B cell (primary cell): ENCODE measurements around the gene CYP2A6. TPM values are rescaled to one million over a fixed set of nuclear protein-coding genes. Genes with fewer than 3 reads are reported as not detected.

Experiments
- ATAC-seq: fragments of 200-7000 bp; cut with Tn5 transposase; one replicate; pipeline ENCODE4 v1.10.0; 2021; ENCODE audit warnings: low read depth, mild to moderate bottlenecking, moderate number of reproducible peaks, moderate library complexity
- CTCF ChIA-PET: fragments of 350-600 bp; sonication (Branson Sonifier 250); formaldehyde crosslinking; loops from one replicate; lab custom pipeline; 2021; ENCODE audit warnings: antibody characterized with exemption, inconsistent platforms; lab: Charles Lee
- POLR2A ChIA-PET: fragments of 350-600 bp; sonication (Branson Sonifier 250); formaldehyde crosslinking; loops from one replicate; lab custom pipeline; 2021; ENCODE audit warnings: antibody characterized with exemption; lab: Charles Lee
- DNase-seq: peaks from one replicate; pipeline ENCODE4 v3.0.0; 2013
- H2AFZ ChIP-seq: 2 replicates; pipeline ENCODE4 v1.6.1; 2012; ENCODE audit warnings: mild to moderate bottlenecking, low read depth, low read length; ENCODE audit not compliant: insufficient read depth, poor library complexity, severe bottlenecking
- H3K27ac ChIP-seq, 2 donors: 1 replicate in 1 of 2; 2 replicates in 1 of 2; pipeline ENCODE4 v1.5.1; 2012 to 2013; ENCODE audit warnings: low read length in 2 of 2, mild to moderate bottlenecking in 2 of 2, moderate library complexity in 1 of 2
- H3K27me3 ChIP-seq, 4 experiments: fragments of 200-600 bp in 1 of 4; sonication (generic) in 1 of 4; replicated peaks in 1 of 4; 1 replicate in 2 of 4; 2 replicates in 2 of 4; pipeline versions ENCODE4 v1.6.1 to v1.7.0; 2013 to 2016; ENCODE audit warnings: low read length in 3 of 4, mild to moderate bottlenecking in 2 of 4, mixed read lengths in 1 of 4, moderate library complexity in 1 of 4; ENCODE audit not compliant: insufficient read depth in 4 of 4, control insufficient read depth in 3 of 4; ENCODE audit errors: control extremely low read depth in 1 of 4
- H3K36me3 ChIP-seq, 2 experiments: replicated peaks in 1 of 2; 1 replicate in 1 of 2; 2 replicates in 1 of 2; pipeline versions ENCODE4 v1.6.1 to v1.7.1; 2013; ENCODE audit warnings: low read length in 1 of 2; ENCODE audit not compliant: insufficient read depth in 2 of 2, control insufficient read depth in 1 of 2; ENCODE audit errors: control extremely low read depth in 1 of 2, extremely low read depth in 1 of 2
- H3K4me1 ChIP-seq, 2 donors: fragments of 200-600 bp in 1 of 2; sonication (generic) in 1 of 2; 1 replicate in 1 of 2; 2 replicates in 1 of 2; pipeline versions ENCODE4 v1.5.1 to v1.6.1; 2013 to 2017; ENCODE audit warnings: low read length in 2 of 2; ENCODE audit not compliant: control insufficient read depth in 2 of 2, insufficient read depth in 2 of 2
- H3K4me2 ChIP-seq: replicated peaks from 2 replicates; pipeline ENCODE3; 2012; ENCODE audit warnings: mild to moderate bottlenecking, low read depth, low read length; ENCODE audit not compliant: poor library complexity, severe bottlenecking
- H3K4me3 ChIP-seq, 5 experiments: fragments of 200-600 bp in 1 of 5; sonication (generic) in 1 of 5; 1 replicate in 3 of 5; 2 replicates in 2 of 5; pipeline versions ENCODE4 v1.5.1 to v1.7.0; 2011 to 2016; ENCODE audit warnings: low read length in 4 of 5, mild to moderate bottlenecking in 4 of 5, low read depth in 2 of 5, control low read depth in 1 of 5, moderate library complexity in 1 of 5; ENCODE audit not compliant: insufficient read depth in 1 of 5; ENCODE audit errors: control extremely low read depth in 1 of 5, extremely low read depth in 1 of 5
- H3K79me2 ChIP-seq: fragments of 200-600 bp; sonication (generic); one replicate; pipeline ENCODE4 v1.6.0; 2016; ENCODE audit warnings: low read length; ENCODE audit not compliant: control insufficient read depth, insufficient read depth
- H3K9ac ChIP-seq: fragments of 200-600 bp; sonication (generic); 2 replicates; pipeline ENCODE4 v1.6.1; 2017; ENCODE audit warnings: mild to moderate bottlenecking, low read length, moderate library complexity
- H3K9me3 ChIP-seq, 3 donors: one replicate each; pipeline versions ENCODE4 v1.6.1 to v1.7.1; 2013; ENCODE audit warnings: low read length in 2 of 3; ENCODE audit not compliant: control insufficient read depth in 2 of 3, insufficient read depth in 1 of 3; ENCODE audit errors: control extremely low read depth in 1 of 3
- H4K20me1 ChIP-seq: 2 replicates; pipeline ENCODE4 v1.6.0; 2012; ENCODE audit warnings: mild to moderate bottlenecking, low read length; ENCODE audit not compliant: insufficient read depth, control insufficient read depth, poor library complexity, severe bottlenecking
- H3K27ac Mint-ChIP-seq: one replicate; pipeline ENCODE4 v1.8.0; 2021; ENCODE audit warnings: mixed read lengths
- H3K27me3 Mint-ChIP-seq: one replicate; pipeline ENCODE4 v1.8.0; 2021; ENCODE audit warnings: mixed read lengths
- H3K4me1 Mint-ChIP-seq: one replicate; pipeline ENCODE4 v1.8.0; 2021; ENCODE audit warnings: mixed read lengths
- H3K4me3 Mint-ChIP-seq: one replicate; pipeline ENCODE4 v1.8.0; 2021; ENCODE audit warnings: mixed read lengths
- H3K9me3 Mint-ChIP-seq: one replicate; pipeline ENCODE4 v1.8.0; 2022; ENCODE audit warnings: mixed read lengths; ENCODE audit not compliant: insufficient read depth
- CTCF ChIP-seq: fragments of 200-600 bp; IDR thresholded peaks from one replicate; pipeline ENCODE4 v1.8.0; 2022; ENCODE audit warnings: antibody characterized with exemption, mild to moderate bottlenecking
- EZH2 ChIP-seq: IDR thresholded peaks from 2 replicates; pipeline ENCODE4 v1.6.1; 2012; ENCODE audit warnings: borderline replicate concordance, low read depth, mild to moderate bottlenecking, moderate library complexity, low read length; ENCODE audit not compliant: insufficient read depth, poor library complexity, severe bottlenecking
- WGBS: methylation state at CpG from one replicate; pipeline ENCODE4 v1.1.5; 2013; ENCODE audit warnings: missing lambda C conversion rate; ENCODE audit not compliant: insufficient coverage; 5-methylcytosine and 5-hydroxymethylcytosine counted together
- intact Hi-C: fragments of 100-400 bp; cut with micrococcal nuclease; formaldehyde crosslinking; loops from one replicate; pipeline ENCODE4 v1.10.0; 2022
- polyA plus RNA-seq: library from polyadenylated mRNA; depleted of rRNA; stranded (reverse); fragments of >200 nt; gene quantifications from 2 replicates; pipeline ENCODE4 v1.2.3, GENCODE V29; 2012
- total RNA-seq, 2 donors: library from RNA; stranded (reverse); fragments of 120-200 nt in 1 of 2; gene quantifications; 1 replicate in 1 of 2; 2 replicates in 1 of 2; pipeline versions ENCODE4 v1.2.3 to v1.2.4, GENCODE V29; 2013 to 2022

The CYP2A6 gene
- total and polyA plus RNA-seq, 2 donors (not counting 1 experiment from before 2014, with no cell fraction given) = not detected

GRCh38 chr19:40799558-40800338 lies 50.5 kb downstream of the CYP2A6 start:
- peaks cover 49% of the 10 kb centered on the region for H4K20me1 ChIP-seq
- H3K36me3 ChIP-seq = peaks cover 0 to 43% of the 10 kb centered on the region in 2 experiments
- POLR2A ChIA-PET = interaction anchor here (0.6 to 3.1 kb wide), 5 partner anchors 7 to 564 kb away, joined by 3 to 68 read pairs (median 4); partner anchors contain the start of genes B9D2 and RAB4B
- ATAC-seq (no peak), DNase-seq (peak; percentile 58)
- H3K9ac ChIP-seq = peak overlapping the region; percentile 88
- H3K9me3 ChIP-seq = no peaks in the 10 kb centered on the region
- Mint-ChIP-seq H3K9me3 (no peaks in the 10 kb centered on the region), H3K4me3 (peak overlapping the region; percentile 92), H3K27me3 (no peaks in the 10 kb centered on the region), H3K4me1 (peaks cover 67% of the 10 kb centered on the region), H3K27ac (peak overlapping the region; percentile 93)
- no peaks in the 10 kb centered on the region for H3K27me3 ChIP-seq
- H3K27ac ChIP-seq = peak overlapping the region; percentile 75 to 86
- H2AFZ ChIP-seq = no peak overlapping the region
- peak overlapping the region; percentile 54 to 95 (median 84) for H3K4me3 ChIP-seq
- intact Hi-C loops = loop anchor here (2.0 to 5.0 kb wide), 3 partner anchors 13 to 515 kb away; partner anchors contain the start of gene AKT2
- H3K79me2 ChIP-seq = peaks cover 63% of the 10 kb centered on the region
- TF ChIP-seq CTCF (no peak), EZH2 (no peak)
- H3K4me1 ChIP-seq = peaks cover 62 to 63% of the 10 kb centered on the region in 2 donors
- 3% methylated on average over 40 of the region's 40 CpGs for WGBS
- CTCF ChIA-PET = interaction anchor here (0.5 to 4.9 kb wide), 5 partner anchors 17 to 138 kb away, joined by 3 to 48 read pairs (median 8); partner anchors contain the start of gene RAB4B
- H3K4me2 ChIP-seq = peak overlapping the region; percentile 93
